Astrocyte of the spinal cord (primary cell): Measurements from ENCODE around the gene C10orf105.

Experiments used
- DNase-seq: peaks from one replicate; pipeline ENCODE4 v3.0.0; 2011; ENCODE audit warnings: low read depth, low spot score
- H3K4me3 ChIP-seq: 2 replicates; pipeline ENCODE4 v1.5.1; 2011; ENCODE audit warnings: low read depth, mild to moderate bottlenecking, low read length, moderate library complexity
- in situ Hi-C: cut with HindIII; loops from 2 replicates; pipeline ENCODE4 v1.10.0; 2017; ENCODE audit warnings: low sequenced_read_pairs
- TF ChIP-seq, protein P1 (sequence below): IDR thresholded peaks from 2 replicates; pipeline ENCODE4 v1.5.1; 2012; ENCODE audit warnings: low read depth, mild to moderate bottlenecking, low read length, inconsistent platforms

The C10orf105 gene

GRCh38 chr10:71684356-71685173, 35.0 kb downstream of the C10orf105 start:
- H3K4me3 ChIP-seq = no peak overlapping the region
- no peak for DNase-seq
- in situ Hi-C loops = no loop called here
- TF ChIP-seq, protein P1, sequence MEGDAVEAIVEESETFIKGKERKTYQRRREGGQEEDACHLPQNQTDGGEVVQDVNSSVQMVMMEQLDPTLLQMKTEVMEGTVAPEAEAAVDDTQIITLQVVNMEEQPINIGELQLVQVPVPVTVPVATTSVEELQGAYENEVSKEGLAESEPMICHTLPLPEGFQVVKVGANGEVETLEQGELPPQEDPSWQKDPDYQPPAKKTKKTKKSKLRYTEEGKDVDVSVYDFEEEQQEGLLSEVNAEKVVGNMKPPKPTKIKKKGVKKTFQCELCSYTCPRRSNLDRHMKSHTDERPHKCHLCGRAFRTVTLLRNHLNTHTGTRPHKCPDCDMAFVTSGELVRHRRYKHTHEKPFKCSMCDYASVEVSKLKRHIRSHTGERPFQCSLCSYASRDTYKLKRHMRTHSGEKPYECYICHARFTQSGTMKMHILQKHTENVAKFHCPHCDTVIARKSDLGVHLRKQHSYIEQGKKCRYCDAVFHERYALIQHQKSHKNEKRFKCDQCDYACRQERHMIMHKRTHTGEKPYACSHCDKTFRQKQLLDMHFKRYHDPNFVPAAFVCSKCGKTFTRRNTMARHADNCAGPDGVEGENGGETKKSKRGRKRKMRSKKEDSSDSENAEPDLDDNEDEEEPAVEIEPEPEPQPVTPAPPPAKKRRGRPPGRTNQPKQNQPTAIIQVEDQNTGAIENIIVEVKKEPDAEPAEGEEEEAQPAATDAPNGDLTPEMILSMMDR = no peak

- in situ Hi-C loops = no loop called here
- DNase-seq = no peak
- H3K4me3 ChIP-seq = no peak overlapping the region
- TF ChIP-seq, protein P1 = no peak
These were observed 36.3 kb downstream of the C10orf105 start for GRCh38 chr10:71683301-71683700.

GRCh38 chr10:71681977-71682376, 37.6 kb downstream of the C10orf105 start:
- in situ Hi-C loops = no loop called here
- no peak overlapping the region for H3K4me3 ChIP-seq
- no peak for DNase-seq
- TF ChIP-seq, protein P1 = no peak

- TF ChIP-seq, protein P1 = no peak
- in situ Hi-C loops = no loop called here
- H3K4me3 ChIP-seq = no peak overlapping the region
- DNase-seq = no peak
These were observed 40.2 kb downstream of the C10orf105 start for GRCh38 chr10:71679425-71679824.

- in situ Hi-C loops = no loop called here
- DNase-seq = no peak
- no peak overlapping the region for H3K4me3 ChIP-seq
- TF ChIP-seq, protein P1 = no peak
These were observed 41.3 kb downstream of the C10orf105 start for GRCh38 chr10:71678057-71678805.

- TF ChIP-seq, protein P1 = no peak
- in situ Hi-C loops = no loop called here
- H3K4me3 ChIP-seq = no peak overlapping the region
- no peak for DNase-seq
These were observed 42.3 kb downstream of the C10orf105 start for GRCh38 chr10:71677261-71677660.
